Ramos (cell line): ENCODE data around the gene GABRB2.

Experiments
- in situ Hi-C: fragments of 300-500 bp; cut with MboI; formaldehyde crosslinking; loops from one replicate; pipeline ENCODE4 v1.14.3; 2022; ENCODE audit warnings: low sequenced_read_pairs; ENCODE audit not compliant: unreplicated experiment

Gene GABRB2

GRCh38 chr5:161396171-161396570 lies 150.4 kb downstream of the GABRB2 start:
- in situ Hi-C loops, result no loop called here

DNA sequence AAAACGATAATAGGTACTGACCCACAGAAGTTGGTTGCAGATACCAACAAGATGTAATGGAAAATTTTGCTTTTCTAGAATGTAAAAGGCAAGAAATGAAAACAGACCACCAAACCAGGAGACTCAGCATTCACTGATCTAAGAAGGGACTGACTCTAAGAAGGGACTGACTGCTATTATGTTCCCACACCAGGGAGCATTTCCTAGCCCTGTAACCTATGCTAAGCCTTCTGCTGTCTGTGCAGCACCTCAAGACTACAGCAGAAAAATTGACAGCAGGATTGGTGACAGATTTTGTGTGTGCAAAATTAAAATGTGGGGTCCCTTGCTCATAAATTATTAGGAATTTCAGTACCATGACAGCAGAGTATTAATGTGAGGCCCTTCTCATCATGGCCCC lies 154.8 kb downstream of the GABRB2 start:
- in situ Hi-C loops, result no loop called here

DNA sequence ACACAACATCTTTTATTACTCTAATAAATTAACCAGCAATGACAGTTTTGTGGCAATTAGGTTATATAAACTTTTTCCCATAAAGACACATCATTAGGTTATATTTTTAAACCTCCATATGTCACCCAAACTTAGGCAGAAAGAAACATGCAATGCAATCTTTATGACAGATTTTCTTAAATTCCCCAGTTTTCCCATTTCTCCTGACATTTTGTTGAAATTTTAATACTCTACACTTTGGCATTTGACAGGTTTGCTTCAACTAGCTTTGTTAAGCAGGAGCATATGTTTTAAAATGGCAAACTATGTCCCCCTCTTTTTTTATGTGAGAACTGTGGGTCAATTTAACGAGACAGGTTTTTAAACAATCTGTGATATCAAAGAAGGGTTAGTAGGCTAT lies 155.5 kb downstream of the GABRB2 start:
- in situ Hi-C loops, result no loop called here

- in situ Hi-C loops, result no loop called here
Measured at GRCh38 chr5:161387121-161387520, 159.4 kb downstream of the GABRB2 start.

DNA sequence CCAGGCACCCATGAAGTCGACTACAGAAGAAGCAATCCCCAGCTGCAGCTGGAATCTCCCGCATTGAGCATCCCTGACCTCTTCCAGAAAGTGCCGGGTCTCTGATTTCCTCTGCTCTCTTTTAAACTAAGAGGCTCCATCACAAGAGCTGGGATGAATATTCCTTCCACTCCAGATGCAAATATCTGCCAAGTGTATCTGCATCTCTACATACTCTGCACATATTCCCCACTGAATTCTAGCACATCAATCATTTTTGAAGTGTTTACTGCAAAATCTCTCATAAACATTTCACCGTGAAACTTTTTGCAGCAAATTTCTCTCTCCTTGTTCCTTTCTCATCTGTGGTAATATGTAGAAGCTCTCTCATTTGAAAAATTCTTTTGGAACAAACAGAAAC lies 161.5 kb downstream of the GABRB2 start:
- in situ Hi-C loops, result no loop called here

GRCh38 chr5:161382685-161383084 lies 163.8 kb downstream of the GABRB2 start:
- in situ Hi-C loops, result no loop called here

DNA sequence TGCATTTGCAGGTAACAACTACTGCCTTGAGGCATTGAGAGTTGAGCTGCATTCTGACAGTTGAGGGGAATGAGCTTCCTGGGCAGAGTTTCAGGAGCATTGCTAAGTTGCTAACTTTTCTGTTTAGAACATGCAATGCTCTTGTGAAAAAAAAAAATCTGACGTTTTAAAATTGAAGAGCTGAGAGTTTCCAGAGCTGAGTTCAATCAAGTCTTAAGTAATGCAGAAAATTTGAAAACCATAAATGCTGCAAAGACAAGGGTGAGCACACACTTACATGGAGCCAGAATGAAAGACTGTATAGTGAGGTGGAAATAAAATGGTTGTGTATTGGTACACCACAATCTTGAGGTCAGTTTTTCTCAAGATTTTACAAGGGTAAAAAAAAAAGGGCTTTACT lies 166.0 kb downstream of the GABRB2 start:
- in situ Hi-C loops, result no loop called here

GRCh38 chr5:161378701-161379100 lies 167.8 kb downstream of the GABRB2 start:
- in situ Hi-C loops, result no loop called here

GRCh38 chr5:161376034-161376433 lies 170.5 kb downstream of the GABRB2 start:
- in situ Hi-C loops, result no loop called here

GRCh38 chr5:161373345-161373707 lies 173.2 kb downstream of the GABRB2 start:
- in situ Hi-C loops, result no loop called here

- in situ Hi-C loops, result no loop called here
Measured at GRCh38 chr5:161372682-161373344, 173.7 kb downstream of the GABRB2 start.

GRCh38 chr5:161369022-161369421 lies 177.5 kb downstream of the GABRB2 start:
- in situ Hi-C loops, result no loop called here

GRCh38 chr5:161358446-161358845 lies 188.1 kb downstream of the GABRB2 start:
- in situ Hi-C loops, result no loop called here

- in situ Hi-C loops, result no loop called here
Measured at GRCh38 chr5:161344234-161344633, 202.3 kb downstream of the GABRB2 start.

DNA sequence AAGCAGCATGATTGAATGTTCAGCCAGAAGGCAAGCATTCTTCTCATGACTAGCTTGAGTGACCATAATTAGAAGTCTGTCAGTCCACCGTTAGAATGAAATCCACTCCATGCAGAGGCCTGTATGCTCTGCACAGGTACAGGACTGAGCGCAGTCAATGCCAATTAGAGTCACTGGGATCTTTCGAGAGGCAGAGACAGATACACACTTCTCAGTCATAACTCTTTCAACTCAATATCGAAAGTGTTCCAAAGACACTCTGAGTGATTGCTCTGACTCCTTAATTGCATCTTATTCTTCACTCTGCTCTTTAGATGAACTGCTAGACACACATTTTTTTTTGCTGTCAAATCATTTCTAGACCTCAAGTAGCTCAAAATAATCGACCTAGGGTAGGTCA lies 203.6 kb downstream of the GABRB2 start:
- in situ Hi-C loops, result no loop called here

- in situ Hi-C loops, result no loop called here
Measured at GRCh38 chr5:161340012-161340411, 206.5 kb downstream of the GABRB2 start.

GRCh38 chr5:161333194-161333880 lies 213.2 kb downstream of the GABRB2 start:
- in situ Hi-C loops, result no loop called here

DNA sequence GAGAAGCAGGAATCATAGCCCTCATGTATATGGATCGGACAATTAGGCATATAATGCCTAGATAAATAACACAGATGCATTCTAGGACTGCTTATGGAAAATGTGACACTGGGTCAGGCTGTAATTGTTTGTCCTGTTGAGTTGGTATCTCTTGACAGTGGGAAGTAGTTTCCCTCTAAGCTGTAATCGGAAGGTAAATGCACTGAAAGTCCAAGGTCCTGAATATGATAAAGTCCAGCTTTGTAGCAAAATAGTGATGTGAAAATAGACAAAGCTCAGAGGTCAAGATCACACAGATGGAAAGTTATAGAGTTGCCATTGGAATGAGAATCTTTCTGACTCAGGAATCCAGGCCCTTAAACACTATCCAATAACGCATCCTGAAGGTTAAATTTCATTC lies 214.2 kb downstream of the GABRB2 start:
- in situ Hi-C loops, result no loop called here

DNA sequence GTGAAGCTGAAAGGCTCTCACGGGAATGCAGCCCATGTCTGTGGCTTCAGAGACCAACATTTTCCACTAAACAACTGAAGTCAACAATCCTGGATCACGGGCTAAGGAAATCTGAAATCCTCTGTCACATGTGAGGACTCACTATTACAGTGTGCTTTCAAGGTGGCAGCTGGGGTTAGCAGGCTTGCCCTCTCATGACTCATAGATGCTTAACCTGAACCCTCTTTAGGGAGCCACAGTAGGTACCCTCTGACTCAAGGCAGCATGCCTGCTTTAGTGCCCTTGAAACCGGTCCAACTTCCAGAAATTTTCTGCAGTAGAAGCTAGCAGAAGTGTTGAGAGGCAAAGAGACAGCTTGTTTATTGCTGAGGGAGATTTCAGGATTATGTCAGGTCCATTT lies 232.5 kb downstream of the GABRB2 start:
- in situ Hi-C loops, result no loop called here

DNA sequence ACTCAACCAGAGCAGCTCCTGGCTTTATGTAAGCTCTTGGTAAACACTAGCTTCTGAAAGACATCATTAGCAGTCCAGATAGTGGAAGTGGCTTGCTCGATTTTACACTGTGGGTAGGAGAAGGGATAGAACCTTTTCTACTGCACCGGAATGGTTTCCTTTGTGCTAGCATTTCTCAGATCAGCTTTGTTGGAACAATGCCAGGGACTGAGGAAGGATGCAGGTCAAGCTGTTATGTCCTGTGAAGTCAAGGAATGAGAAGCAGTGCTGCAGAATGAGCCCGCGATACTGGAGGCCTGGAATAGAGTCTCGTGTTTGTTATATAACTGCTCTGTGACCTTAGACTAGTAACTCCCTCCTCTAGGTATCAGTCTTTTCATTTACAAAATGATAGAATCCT lies 233.6 kb downstream of the GABRB2 start:
- in situ Hi-C loops, result no loop called here

- in situ Hi-C loops, result no loop called here
Measured at GRCh38 chr5:161311965-161312364, 234.6 kb downstream of the GABRB2 start.

GRCh38 chr5:161311146-161311708 lies 235.3 kb downstream of the GABRB2 start:
- in situ Hi-C loops, result no loop called here
